ENCODE measurements around the gene ATIC.
"Not testable (repeated sequence)": the region's sequence is repeated elsewhere in the genome, so short reads cannot be mapped to it uniquely, and the experiment has no call there.

ATIC gene

GRCh38 chr2:215316336-215316735, 4.5 kb downstream of the ATIC start:
- no peak for DNase-seq

GRCh38 chr2:215319500-215319899, 7.6 kb downstream of the ATIC start:
- DNase-seq = no peak

- DNase-seq = no peak
These were observed 8.2 kb downstream of the ATIC start for GRCh38 chr2:215320102-215320501.

- no peak for DNase-seq
These were observed 8.8 kb downstream of the ATIC start for GRCh38 chr2:215320679-215321078.

- DNase-seq = no peak
These were observed 13.0 kb downstream of the ATIC start for GRCh38 chr2:215324811-215325210.

GRCh38 chr2:215328066-215328465, 16.2 kb downstream of the ATIC start:
- no peak for DNase-seq

GRCh38 chr2:215332872-215333595, 21.2 kb downstream of the ATIC start:
- peak; percentile 92 for DNase-seq

GRCh38 chr2:215338883-215339679, 27.2 kb downstream of the ATIC start:
- DNase-seq = no peak

GRCh38 chr2:215347878-215348277, 36.0 kb downstream of the ATIC start:
- no peak for DNase-seq

GRCh38 chr2:215352602-215353001, 40.7 kb downstream of the ATIC start:
- DNase-seq = no peak

- DNase-seq = no peak
These were observed 43.2 kb downstream of the ATIC start for GRCh38 chr2:215354771-215355695.

GRCh38 chr2:215355801-215356200, 43.9 kb downstream of the ATIC start:
- no peak for DNase-seq

- DNase-seq = no peak
These were observed 44.6 kb downstream of the ATIC start for GRCh38 chr2:215356334-215356947.

- DNase-seq = no peak
These were observed 45.1 kb downstream of the ATIC start for GRCh38 chr2:215356948-215357461.

- DNase-seq = no peak
These were observed 45.8 kb downstream of the ATIC start for GRCh38 chr2:215357660-215358059.

- DNase-seq = no peak
These were observed 46.5 kb downstream of the ATIC start for GRCh38 chr2:215358312-215358845.

- no peak for DNase-seq
These were observed 47.2 kb downstream of the ATIC start for GRCh38 chr2:215358891-215359575.

- DNase-seq = no peak
These were observed 47.7 kb downstream of the ATIC start for GRCh38 chr2:215359576-215359922.

- not testable (repeated sequence) for DNase-seq
These were observed 48.2 kb downstream of the ATIC start for GRCh38 chr2:215360059-215360458.

GRCh38 chr2:215360596-215360995, 48.7 kb downstream of the ATIC start:
- no peak for DNase-seq

GRCh38 chr2:215361211-215361875, 49.5 kb downstream of the ATIC start:
- DNase-seq = no peak
